HEK293T (cell line): ENCODE data around the gene KIFC3.

Source experiments
- ELF4 ChIP-seq: fragments of 450-650 bp; IDR thresholded peaks from 2 replicates; pipeline ENCODE4 v1.6.1; 2017; ENCODE audit warnings: antibody characterized with exemption
- FOXA1 ChIP-seq: fragments of 450-650 bp; IDR thresholded peaks from 2 replicates; pipeline ENCODE4 v1.6.1; 2016; ENCODE audit warnings: mild to moderate bottlenecking
- FOXM1 ChIP-seq: fragments of 450-650 bp; IDR thresholded peaks from 2 replicates; pipeline ENCODE4 v1.6.1; 2017; ENCODE audit warnings: mild to moderate bottlenecking, borderline replicate concordance
- L3MBTL2 ChIP-seq: fragments of 450-650 bp; conservative IDR thresholded peaks from 2 replicates; pipeline ENCODE4 v1.6.1; 2016; ENCODE audit warnings: mild to moderate bottlenecking
- SP1 ChIP-seq: fragments of 450-650 bp; IDR thresholded peaks from 2 replicates; pipeline ENCODE4 v1.6.1; 2017
- SUZ12 ChIP-seq: fragments of 450-650 bp; IDR thresholded peaks from 2 replicates; pipeline ENCODE4 v1.6.1; 2016; ENCODE audit warnings: mild to moderate bottlenecking

- no peak for TF ChIP-seq FOXM1
- no peak for TF ChIP-seq FOXA1
- TF ChIP-seq SP1: no peak
- no peak for TF ChIP-seq ELF4
- TF ChIP-seq L3MBTL2: no peak
- no peak for TF ChIP-seq SUZ12
Observed at GRCh38 chr16:57720142-57720575, 82.1 kb downstream of the KIFC3 start.
